HFF-Myc (cell line): ENCODE results near the gene TFEB.

ENCODE experiments used
- DNase-seq: peaks from one replicate; pipeline ENCODE4 v3.0.0-alpha.2; 2011; ENCODE audit warnings: low read depth; ENCODE audit errors: extremely low read depth
- H3K4me3 ChIP-seq: replicated peaks from 2 replicates; pipeline ENCODE4 v1.5.1; 2011; ENCODE audit warnings: low read depth, mild to moderate bottlenecking, control low read depth, low read length
- TF ChIP-seq, protein P1 (sequence below): IDR thresholded peaks from 2 replicates; pipeline ENCODE4 v1.5.1; 2012; ENCODE audit warnings: mild to moderate bottlenecking, low read depth, low read length, control low read depth; ENCODE audit errors: missing control alignments

TFEB gene

DNA sequence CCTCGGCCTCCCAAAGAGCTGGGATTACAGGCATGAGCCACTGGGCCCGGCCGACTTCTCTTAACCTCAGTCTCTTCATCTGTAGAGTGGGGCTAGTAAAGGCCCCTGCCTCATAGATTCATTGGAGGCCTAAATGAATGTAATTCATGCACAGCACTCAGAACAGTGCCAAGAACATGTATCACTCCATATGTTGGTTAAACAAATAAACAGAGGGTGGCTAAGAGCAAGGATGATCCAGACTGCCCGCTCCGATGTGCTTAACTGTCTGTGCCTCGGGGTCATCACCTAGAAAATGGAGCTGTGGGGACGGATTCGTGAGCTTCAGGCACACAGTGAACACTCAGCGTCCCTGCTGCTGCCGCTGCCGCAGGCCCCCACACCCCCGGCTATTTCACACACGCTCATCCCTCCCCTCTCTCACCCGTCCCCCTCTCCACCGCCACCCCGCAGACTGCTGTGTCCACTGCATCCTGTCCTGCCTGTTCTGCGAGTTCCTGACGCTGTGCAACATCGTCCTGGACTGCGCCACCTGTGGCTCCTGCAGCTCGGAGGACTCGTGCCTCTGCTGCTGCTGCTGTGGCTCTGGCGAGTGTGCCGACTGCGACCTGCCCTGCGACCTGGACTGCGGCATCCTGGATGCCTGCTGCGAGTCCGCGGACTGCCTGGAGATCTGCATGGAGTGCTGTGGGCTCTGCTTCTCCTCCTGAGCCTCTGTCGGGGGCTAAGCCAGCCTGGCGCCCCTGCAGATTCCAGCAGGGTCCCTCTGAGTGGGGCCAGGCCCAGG is 82.3 kb downstream of the TFEB start:
- TF ChIP-seq, protein P1, sequence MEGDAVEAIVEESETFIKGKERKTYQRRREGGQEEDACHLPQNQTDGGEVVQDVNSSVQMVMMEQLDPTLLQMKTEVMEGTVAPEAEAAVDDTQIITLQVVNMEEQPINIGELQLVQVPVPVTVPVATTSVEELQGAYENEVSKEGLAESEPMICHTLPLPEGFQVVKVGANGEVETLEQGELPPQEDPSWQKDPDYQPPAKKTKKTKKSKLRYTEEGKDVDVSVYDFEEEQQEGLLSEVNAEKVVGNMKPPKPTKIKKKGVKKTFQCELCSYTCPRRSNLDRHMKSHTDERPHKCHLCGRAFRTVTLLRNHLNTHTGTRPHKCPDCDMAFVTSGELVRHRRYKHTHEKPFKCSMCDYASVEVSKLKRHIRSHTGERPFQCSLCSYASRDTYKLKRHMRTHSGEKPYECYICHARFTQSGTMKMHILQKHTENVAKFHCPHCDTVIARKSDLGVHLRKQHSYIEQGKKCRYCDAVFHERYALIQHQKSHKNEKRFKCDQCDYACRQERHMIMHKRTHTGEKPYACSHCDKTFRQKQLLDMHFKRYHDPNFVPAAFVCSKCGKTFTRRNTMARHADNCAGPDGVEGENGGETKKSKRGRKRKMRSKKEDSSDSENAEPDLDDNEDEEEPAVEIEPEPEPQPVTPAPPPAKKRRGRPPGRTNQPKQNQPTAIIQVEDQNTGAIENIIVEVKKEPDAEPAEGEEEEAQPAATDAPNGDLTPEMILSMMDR: no peak
- DNase-seq: no peak
- H3K4me3 ChIP-seq: no peak overlapping the region

DNA sequence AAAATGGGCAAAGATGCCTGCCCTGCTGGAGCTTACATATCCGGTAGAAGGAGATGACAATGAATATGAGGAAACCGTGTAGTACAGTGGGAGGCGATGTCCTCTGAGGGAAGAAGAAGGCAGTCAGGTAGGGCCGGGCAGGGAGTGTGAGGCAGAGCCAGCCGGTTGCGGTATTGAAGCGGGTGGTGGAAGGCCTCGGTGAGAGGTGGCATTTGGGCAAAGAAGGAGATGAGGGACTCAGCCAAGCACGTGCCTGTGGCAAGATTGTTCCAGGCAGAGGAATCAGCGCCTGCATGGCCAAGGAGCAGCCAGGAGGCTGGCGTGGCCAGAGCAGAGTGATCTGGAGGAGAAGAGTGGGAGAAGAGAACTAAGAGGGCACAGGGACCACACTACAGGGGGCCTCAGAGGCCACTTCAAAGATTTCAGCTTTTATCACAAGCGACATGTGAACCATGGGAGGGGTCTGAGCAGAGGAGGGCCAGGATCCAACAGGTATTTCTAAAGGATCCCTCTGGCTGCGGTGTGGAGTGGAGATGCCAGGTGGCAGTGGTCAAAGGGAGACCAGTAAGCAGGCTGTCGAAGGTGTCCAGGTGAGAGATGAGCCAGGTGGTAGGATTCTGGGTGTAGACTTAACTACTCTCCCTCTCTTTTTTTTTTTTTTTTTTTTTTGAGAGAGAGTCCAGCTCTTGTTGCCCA is 83.3 kb downstream of the TFEB start:
- TF ChIP-seq, protein P1: no peak
- no peak for DNase-seq
- no peak overlapping the region for H3K4me3 ChIP-seq

DNA sequence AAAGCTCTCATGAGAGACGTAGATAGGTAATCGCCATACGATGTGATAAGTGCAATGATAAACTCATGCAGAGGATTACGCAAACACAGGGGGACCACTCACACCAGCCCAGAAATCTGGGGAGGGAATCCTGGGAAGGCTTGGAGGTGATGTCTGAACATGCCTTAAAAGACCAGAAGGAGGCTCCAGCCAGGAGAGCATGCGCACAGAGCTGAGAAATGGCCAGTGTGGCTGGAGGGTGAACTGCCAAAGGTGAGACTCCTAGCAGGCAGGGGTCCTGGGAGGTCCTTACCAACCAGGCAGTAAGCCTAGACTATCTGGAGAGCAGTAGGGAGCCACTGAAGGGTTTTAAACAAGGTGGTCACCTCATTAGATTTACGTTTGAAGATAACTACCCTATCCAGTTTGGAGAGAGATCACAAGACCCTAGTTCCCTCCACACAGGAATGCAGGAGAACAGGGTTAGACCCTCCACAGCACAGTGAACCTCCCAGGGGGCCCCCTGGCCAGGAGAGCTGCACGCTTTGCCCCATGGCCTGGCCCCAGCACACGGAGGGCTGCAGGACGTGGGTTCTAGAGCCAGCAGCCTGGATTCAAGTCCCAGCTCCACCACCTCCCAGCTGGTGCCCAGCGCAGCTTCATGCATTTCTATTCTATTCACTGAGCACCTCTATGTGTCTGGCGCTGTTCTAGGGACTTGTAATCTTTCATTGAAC is 84.0 kb downstream of the TFEB start:
- TF ChIP-seq, protein P1: no peak

DNA sequence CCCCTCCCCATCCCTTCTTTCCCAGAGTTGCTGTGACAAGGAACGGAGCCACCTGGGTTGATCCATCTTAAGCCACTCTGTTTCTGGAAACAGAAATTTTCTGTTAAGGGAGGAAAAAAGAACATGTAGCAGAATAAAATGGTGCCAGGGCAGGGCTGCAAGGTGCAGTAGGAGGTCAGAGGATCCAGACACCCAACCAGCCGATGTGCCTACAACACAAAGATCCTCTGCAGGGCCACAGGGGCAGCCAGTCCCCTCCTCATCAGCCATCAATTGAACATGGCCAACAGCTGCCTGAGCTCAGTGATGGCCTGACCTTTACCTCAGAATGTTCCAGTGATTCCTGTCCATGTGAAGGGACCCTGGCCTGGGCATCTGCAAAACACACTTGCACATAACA is 85.3 kb downstream of the TFEB start:
- no peak overlapping the region for H3K4me3 ChIP-seq
- no peak for DNase-seq
- TF ChIP-seq, protein P1: no peak

More for the DNA sequence above, 84.0 kb downstream of the TFEB start:
- H3K4me3 ChIP-seq: no peak overlapping the region
- DNase-seq: no peak

DNA sequence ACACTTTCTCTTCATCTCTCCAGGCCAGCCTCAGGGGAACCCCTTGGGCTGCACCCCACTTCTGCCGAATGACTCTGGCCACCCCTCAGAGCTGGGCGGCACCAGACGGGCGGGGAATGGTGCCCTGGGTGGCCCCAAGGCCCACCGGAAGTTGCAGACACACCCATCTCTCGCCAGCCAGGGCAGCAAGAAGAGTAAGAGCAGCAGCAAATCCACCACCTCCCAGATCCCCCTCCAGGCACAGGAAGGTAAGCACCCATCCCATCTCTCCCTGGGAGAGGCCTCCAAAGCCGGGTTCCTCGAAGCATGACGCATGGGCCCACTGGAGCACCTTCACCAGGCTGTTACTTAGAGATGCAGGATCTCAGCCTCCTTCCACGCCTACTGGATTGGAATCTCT is 85.8 kb downstream of the TFEB start:
- no peak overlapping the region for H3K4me3 ChIP-seq
- TF ChIP-seq, protein P1: no peak

DNA sequence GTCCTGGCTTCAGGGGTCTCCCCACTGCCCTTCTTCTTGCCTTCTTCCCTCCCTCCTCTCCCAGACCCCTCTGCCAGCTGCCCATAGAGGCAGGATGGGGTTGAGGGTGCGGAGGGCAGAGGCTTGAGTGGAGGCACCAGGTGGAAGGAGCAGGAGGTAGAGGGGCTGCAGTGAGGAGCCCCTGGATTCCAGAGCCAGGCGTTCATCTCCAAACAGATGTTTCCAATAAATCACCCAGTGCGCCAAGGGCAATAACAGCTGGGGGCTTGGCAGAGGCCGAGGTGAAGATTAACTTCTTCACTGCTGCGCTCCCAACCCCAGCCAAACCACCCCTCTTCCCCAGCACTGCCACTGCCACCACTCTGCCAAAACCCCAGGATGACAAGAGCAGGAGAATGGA is 86.5 kb downstream of the TFEB start:
- H3K4me3 ChIP-seq: no peak overlapping the region
- no peak for DNase-seq
- TF ChIP-seq, protein P1: no peak

More for the DNA sequence above, 85.8 kb downstream of the TFEB start:
- no peak for DNase-seq
